ENCODE results near the gene LGALS14.

DNA sequence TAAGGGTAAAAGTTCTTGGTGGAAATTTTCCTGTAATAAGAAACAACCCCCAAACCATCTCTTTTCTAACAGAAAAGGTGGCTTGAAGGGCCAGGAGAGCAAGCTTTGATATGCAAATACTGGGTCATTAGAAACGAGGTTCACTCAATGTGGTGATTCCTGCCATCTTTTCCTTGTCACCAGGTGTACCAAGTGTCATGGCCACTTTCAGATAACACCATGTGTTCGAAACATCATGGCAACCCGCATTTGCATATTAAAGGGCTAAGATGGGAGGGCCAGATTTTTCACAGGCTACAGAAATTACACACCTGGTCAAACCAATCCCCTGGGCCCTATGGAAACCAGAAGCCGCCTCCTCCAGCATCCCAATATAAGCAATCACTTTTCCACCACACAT lies 33.3 kb upstream of the LGALS14 start:
- TF ChIP-seq, protein P1, sequence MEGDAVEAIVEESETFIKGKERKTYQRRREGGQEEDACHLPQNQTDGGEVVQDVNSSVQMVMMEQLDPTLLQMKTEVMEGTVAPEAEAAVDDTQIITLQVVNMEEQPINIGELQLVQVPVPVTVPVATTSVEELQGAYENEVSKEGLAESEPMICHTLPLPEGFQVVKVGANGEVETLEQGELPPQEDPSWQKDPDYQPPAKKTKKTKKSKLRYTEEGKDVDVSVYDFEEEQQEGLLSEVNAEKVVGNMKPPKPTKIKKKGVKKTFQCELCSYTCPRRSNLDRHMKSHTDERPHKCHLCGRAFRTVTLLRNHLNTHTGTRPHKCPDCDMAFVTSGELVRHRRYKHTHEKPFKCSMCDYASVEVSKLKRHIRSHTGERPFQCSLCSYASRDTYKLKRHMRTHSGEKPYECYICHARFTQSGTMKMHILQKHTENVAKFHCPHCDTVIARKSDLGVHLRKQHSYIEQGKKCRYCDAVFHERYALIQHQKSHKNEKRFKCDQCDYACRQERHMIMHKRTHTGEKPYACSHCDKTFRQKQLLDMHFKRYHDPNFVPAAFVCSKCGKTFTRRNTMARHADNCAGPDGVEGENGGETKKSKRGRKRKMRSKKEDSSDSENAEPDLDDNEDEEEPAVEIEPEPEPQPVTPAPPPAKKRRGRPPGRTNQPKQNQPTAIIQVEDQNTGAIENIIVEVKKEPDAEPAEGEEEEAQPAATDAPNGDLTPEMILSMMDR (IDR thresholded peaks at IDR 0.05 in 8 of 11, conservative IDR thresholded peaks at IDR 0.05 in 3 of 11): no peak
- TF ChIP-seq POLR2A (IDR thresholded peaks at IDR 0.05): no peak

Measured in spleen (tissue), 7 donors.